GM12892 (cell line): ENCODE measurements around the gene FAM53A.

Experiments used
- POLR2A ChIP-seq: IDR thresholded peaks from 2 replicates; pipeline ENCODE4 v1.6.1; 2011; ENCODE audit warnings: low read depth, low read length, control low read depth
- POLR2AphosphoS5 ChIP-seq: IDR thresholded peaks from 2 replicates; pipeline ENCODE4 v1.6.1; 2011; ENCODE audit warnings: low read depth, low read length, control low read depth
- TAF1 ChIP-seq: IDR thresholded peaks from 2 replicates; pipeline ENCODE4 v1.6.1; 2011; ENCODE audit warnings: low read depth, mild to moderate bottlenecking, control low read depth, low read length, borderline replicate concordance

DNA sequence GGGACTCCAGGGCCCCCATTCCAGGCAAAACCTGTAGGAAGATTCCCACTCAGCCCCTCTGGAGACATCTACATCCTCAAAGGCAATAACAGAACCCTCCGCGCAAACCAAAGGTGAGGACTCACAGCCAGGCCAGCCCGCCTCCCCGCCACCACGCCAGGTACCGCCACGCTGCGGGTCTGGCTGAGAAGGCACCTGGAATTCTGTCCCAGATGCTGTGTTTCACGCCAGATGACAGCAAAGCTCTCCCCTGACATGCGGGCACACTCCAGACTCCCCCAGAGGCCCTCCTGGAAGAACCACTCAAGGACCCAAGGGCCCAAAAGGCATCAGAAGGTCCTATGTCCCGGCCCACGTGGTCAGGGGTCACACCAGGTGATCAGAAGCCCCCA, 59.6 kb downstream of the FAM53A start:
- TF ChIP-seq TAF1 (no peak), POLR2A (no peak), POLR2AphosphoS5 (no peak)
